Esophagus muscularis mucosa (tissue), 4 donors: ENCODE measurements around the gene BAIAP2L1. TPM values are rescaled to one million over a fixed set of nuclear protein-coding genes. Genes with fewer than 3 reads are reported as not detected.

Experiments used
- DNase-seq: peaks from one replicate; pipeline ENCODE4 v3.0.0-alpha.2; 2017; ENCODE audit errors: extremely low spot score
- H3K27ac ChIP-seq, 4 donors: fragments of 200-600 bp; sonication (generic); replicated peaks in 1 of 4; 1 replicate in 3 of 4; 2 replicates in 1 of 4; pipeline ENCODE4 v1.5.1; 2016 to 2019; ENCODE audit warnings: mild to moderate bottlenecking in 1 of 4
- H3K27me3 ChIP-seq, 4 donors: fragments of 200-600 bp; sonication (generic); one replicate each; pipeline versions ENCODE4 v1.5.1 to v1.6.0; 2016 to 2019
- H3K36me3 ChIP-seq, 4 donors: fragments of 200-600 bp; sonication (generic); one replicate each; pipeline ENCODE4 v1.5.1; 2016 to 2019
- H3K4me1 ChIP-seq, 4 donors: fragments of 200-600 bp; sonication (generic); one replicate each; pipeline ENCODE4 v1.5.1; 2016 to 2019
- H3K4me3 ChIP-seq, 4 donors: fragments of 200-600 bp; sonication (generic); 1 replicate in 2 of 4; 2 replicates in 2 of 4; pipeline ENCODE4 v1.5.1; 2016 to 2019; ENCODE audit warnings: mild to moderate bottlenecking in 4 of 4, moderate library complexity in 1 of 4
- H3K9me3 ChIP-seq, 4 donors: fragments of 200-600 bp; sonication (generic); 1 replicate in 3 of 4; 2 replicates in 1 of 4; pipeline ENCODE4 v1.5.1; 2016 to 2019
- EP300 ChIP-seq: sonication (generic); formaldehyde crosslinking; IDR thresholded peaks from one replicate; pipeline ENCODE4 v1.6.1; 2017; ENCODE audit warnings: antibody characterized with exemption
- POLR2A ChIP-seq: fragments of 450-650 bp; IDR thresholded peaks from one replicate; pipeline ENCODE4 v1.6.1; 2017; ENCODE audit warnings: antibody characterized with exemption, moderate library complexity, mild to moderate bottlenecking, low read depth
- POLR2AphosphoS5 ChIP-seq, 2 donors: sonication (generic); formaldehyde crosslinking; IDR thresholded peaks; one replicate each; pipeline ENCODE4 v1.6.1; 2017; ENCODE audit warnings: antibody characterized with exemption in 2 of 2
- WGBS: methylation state at CpG from one replicate; pipeline ENCODE4 v1.1.5; 2018; 5-methylcytosine and 5-hydroxymethylcytosine counted together
- intact Hi-C: fragments of 100-400 bp; cut with DNase I; formaldehyde crosslinking; loops from one replicate; pipeline ENCODE4 v1.15.1; 2023
- total RNA-seq, 4 donors: library from RNA; depleted of rRNA; stranded (reverse); fragments of >200 nt; gene quantifications; one replicate each; pipeline versions ENCODE4 v1.1.0 to v1.2.1, GENCODE V29; 2016
- TF ChIP-seq, protein P1 (sequence below), 3 experiments: fragments of 200-600 bp in 2 of 3; fragments of 450-650 bp in 1 of 3; sonication (generic) in 2 of 3; IDR thresholded peaks; one replicate each; pipeline ENCODE4 v1.5.1; 2017 to 2019; ENCODE audit warnings: antibody characterized with exemption in 3 of 3, mild to moderate bottlenecking in 2 of 3, moderate library complexity in 1 of 3

The BAIAP2L1 gene
- total RNA-seq, 4 donors from 2014 or later, result 0.84 to 2.5 (median 1.6) TPM

DNA sequence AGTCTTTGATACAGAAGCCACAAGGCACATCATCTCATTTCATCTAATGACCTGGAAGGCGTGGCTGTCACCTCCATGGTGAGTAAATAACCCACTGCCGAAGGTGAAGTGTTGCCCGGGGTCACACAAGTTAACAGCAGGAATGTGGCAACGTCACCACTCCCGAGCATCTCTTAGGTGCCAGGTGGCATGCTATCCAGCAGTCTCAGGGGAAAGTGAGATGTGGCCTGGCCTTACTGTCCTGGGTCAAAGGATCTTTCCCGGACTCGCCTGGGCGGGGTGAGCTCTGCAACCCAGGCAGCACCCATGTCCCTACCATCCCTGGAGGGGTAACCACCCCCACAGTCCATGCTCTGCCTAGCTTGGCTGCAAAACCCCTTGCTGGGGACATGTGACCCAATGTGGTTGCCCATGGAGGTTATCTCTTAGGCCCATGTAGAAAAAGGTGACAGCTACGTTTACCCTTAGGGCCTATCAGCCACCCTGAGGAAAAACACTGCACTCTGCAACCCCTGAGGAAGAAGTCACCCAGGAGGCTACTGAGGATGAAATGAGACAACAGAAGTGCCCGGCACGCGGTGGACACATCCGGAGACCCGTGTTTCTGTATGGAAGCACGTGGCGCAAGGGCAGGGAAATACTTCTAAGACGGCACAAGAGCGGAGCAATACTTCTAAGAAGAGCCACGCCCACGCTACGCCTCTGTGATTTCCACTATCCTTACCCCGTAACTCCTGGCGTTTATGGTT lies 52.0 kb downstream of the BAIAP2L1 start:
- Histone ChIP-seq H3K9me3 (no peaks in the 10 kb centered on the region), H3K27me3 (peaks cover 0 to 11% (median 0%) of the 10 kb centered on the region in 4 donors), H3K4me3 (no peak overlapping the region), H3K36me3 (no peaks in the 10 kb centered on the region), H3K27ac (no peak overlapping the region), H3K4me1 (peaks cover 0 to 7% (median 0%) of the 10 kb centered on the region in 4 donors)
- intact Hi-C loops, result no loop called here
- DNase-seq, result no peak
- TF ChIP-seq POLR2A, result no peak
- TF ChIP-seq, protein P1, sequence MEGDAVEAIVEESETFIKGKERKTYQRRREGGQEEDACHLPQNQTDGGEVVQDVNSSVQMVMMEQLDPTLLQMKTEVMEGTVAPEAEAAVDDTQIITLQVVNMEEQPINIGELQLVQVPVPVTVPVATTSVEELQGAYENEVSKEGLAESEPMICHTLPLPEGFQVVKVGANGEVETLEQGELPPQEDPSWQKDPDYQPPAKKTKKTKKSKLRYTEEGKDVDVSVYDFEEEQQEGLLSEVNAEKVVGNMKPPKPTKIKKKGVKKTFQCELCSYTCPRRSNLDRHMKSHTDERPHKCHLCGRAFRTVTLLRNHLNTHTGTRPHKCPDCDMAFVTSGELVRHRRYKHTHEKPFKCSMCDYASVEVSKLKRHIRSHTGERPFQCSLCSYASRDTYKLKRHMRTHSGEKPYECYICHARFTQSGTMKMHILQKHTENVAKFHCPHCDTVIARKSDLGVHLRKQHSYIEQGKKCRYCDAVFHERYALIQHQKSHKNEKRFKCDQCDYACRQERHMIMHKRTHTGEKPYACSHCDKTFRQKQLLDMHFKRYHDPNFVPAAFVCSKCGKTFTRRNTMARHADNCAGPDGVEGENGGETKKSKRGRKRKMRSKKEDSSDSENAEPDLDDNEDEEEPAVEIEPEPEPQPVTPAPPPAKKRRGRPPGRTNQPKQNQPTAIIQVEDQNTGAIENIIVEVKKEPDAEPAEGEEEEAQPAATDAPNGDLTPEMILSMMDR (IDR thresholded peaks at IDR 0.05), result no peak
- no peak for TF ChIP-seq EP300
- TF ChIP-seq POLR2AphosphoS5 (IDR thresholded peaks at IDR 0.05), result no peak
- 91% methylated on average over 22 of the region's 23 CpGs for WGBS

DNA sequence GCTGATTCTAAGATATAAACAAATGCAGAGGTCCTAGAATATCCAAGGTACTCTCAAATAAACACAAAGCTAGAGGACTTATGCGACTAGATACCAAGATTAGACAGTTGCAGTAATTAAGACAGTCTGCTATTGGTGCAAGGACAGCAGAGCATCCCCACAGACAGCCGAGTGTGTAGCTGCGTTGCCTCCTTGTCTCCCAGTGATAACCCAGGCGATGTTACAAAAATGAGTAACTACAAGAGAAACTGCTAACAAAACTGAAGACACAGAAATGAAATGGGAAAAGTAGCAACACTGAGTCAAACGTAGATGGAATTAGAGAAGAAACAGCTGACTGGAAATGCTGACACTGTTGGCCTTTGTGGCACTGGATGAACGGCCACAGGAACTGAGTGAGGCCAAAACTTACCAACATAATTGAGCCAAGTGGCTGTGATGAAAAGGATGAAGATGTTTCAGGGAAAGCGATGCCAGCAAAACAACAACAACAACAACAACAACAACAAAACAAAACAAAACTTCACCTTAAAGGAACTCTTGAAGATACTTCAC lies 54.3 kb downstream of the BAIAP2L1 start:
- Histone ChIP-seq H3K27ac (no peak overlapping the region), H3K4me3 (no peak overlapping the region), H3K9me3 (no peaks in the 10 kb centered on the region), H3K36me3 (no peaks in the 10 kb centered on the region), H3K4me1 (no peaks in the 10 kb centered on the region), H3K27me3 (peaks cover 0 to 11% (median 0%) of the 10 kb centered on the region in 4 donors)
- TF ChIP-seq POLR2AphosphoS5 (IDR thresholded peaks at IDR 0.05) (no peak), EP300 (no peak), POLR2A (no peak)
- TF ChIP-seq, protein P1 (IDR thresholded peaks at IDR 0.05), result no peak
- whole genome bisulfite sequencing, result 74% methylated on average over 7 of the region's 7 CpGs
- no peak for DNase-seq
- intact Hi-C loops, result no loop called here

DNA sequence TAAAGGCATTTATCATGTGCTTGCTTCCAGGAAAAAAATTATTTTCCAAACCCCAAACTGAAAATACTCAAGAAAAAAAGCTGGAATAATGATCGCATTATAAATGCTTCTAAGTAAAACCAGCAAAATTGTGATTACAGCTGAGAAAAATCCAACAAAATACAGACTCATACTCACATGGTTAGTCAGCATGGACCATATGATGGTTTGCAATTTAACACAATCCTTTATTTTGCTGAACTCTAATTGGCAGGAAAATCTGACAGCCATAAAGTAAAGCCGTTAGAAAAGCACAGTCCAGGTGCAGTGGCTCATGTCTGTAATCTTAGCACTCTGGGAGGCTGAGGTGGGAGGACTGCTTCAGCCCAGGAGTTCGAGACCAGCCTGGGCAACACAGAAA lies 59.8 kb downstream of the BAIAP2L1 start:
- intact Hi-C loops, result no loop called here
- 53% methylated on average over 3 of the region's 3 CpGs for WGBS
- Histone ChIP-seq H3K36me3 (no peaks in the 10 kb centered on the region), H3K27ac (no peak overlapping the region), H3K27me3 (peaks cover 0 to 6% (median 0%) of the 10 kb centered on the region in 4 donors), H3K4me1 (no peaks in the 10 kb centered on the region), H3K9me3 (peaks cover 0 to 6% (median 0%) of the 10 kb centered on the region in 4 donors), H3K4me3 (no peak overlapping the region)
- TF ChIP-seq POLR2AphosphoS5 (IDR thresholded peaks at IDR 0.05) (no peak), EP300 (no peak), POLR2A (no peak)
- TF ChIP-seq, protein P1 (IDR thresholded peaks at IDR 0.05), result no peak
- no peak for DNase-seq

DNA sequence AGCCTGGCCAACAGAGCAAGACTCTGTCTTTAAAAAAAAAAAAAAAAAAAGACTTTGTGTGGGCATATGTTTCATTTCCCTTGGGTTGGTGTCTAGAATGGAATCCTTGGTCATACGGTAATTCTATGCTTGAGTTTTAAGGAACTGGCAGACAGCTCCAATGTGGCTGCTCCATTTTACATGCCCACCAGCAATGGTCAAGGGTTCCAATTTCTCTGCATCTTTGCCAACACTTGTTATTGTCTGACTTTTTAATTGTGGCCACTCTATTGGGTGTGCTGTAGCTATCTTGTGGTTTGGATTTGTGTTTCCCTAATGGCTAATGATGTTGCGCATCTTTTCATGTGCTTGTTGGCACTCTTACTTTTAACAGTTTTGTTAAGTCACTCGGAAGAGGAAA lies 61.8 kb downstream of the BAIAP2L1 start:
- 96% methylated on average over 3 of the region's 3 CpGs for WGBS
- Histone ChIP-seq H3K4me1 (no peaks in the 10 kb centered on the region), H3K27me3 (no peaks in the 10 kb centered on the region)

More for the DNA sequence above, 61.8 kb downstream of the BAIAP2L1 start:
- H3K27ac ChIP-seq, result no peak overlapping the region
- intact Hi-C loops, result no loop called here
- H3K9me3 ChIP-seq, result peaks cover 0 to 6% (median 0%) of the 10 kb centered on the region in 4 donors
- DNase-seq, result no peak
- no peaks in the 10 kb centered on the region for H3K36me3 ChIP-seq
- H3K4me3 ChIP-seq, result no peak overlapping the region
- TF ChIP-seq POLR2AphosphoS5 (IDR thresholded peaks at IDR 0.05), result no peak
- no peak for TF ChIP-seq EP300
- TF ChIP-seq, protein P1 (IDR thresholded peaks at IDR 0.05), result no peak
- no peak for TF ChIP-seq POLR2A
